K562 (cell line): Measurements from ENCODE around the gene MMP27. TPM values are rescaled to one million over a fixed set of nuclear protein-coding genes. Genes with fewer than 3 reads are reported as not detected.

Experiments
- ATAC-seq: fragments of 200-7000 bp; cut with Tn5 transposase; 3 replicates; pipeline ENCODE4 v1.9.1; 2020; ENCODE audit warnings: moderate library complexity
- BruUV-seq: library from RNA; stranded (reverse); fragments of 400-500 nt; replicated peaks from 2 replicates; lab custom pipeline; 2021; lab: Mats Ljungman, UMichigan
- CTCF ChIA-PET: fragments of 300-600 bp; formaldehyde crosslinking; extraction: SDS; loops from one replicate; lab custom pipeline; 2021; ENCODE audit warnings: low intra/inter-chr PET ratio; lab: Yijun Ruan, JAX
- POLR2A ChIA-PET: fragments of 300-600, 350-650 bp; sonication (Branson Sonifier 250); formaldehyde crosslinking; extraction: SDS; loops from one replicate; lab custom pipeline; 2021; ENCODE audit warnings: antibody characterized with exemption, inconsistent platforms; lab: Yijun Ruan, JAX
- DNase-seq, 4 experiments: peaks; one replicate each; pipeline versions ENCODE4 v3.0.0 to v3.0.0-alpha.2; 2011 to 2018; ENCODE audit warnings: low spot score in 3 of 4, mixed read lengths in 3 of 4; ENCODE audit errors: extremely low read depth in 1 of 4
- FAIRE-seq: peaks from 2 replicates; lab custom pipeline; 2011; peaks lifted over from hg19 to GRCh38; lab: Jason Lieb, UNC
- H2AFZ ChIP-seq: 2 replicates; pipeline ENCODE4 v1.6.0; 2011; ENCODE audit warnings: low read depth, low read length, control low read depth, inconsistent platforms
- H3K27ac ChIP-seq: fragments of 200-600 bp; 3 replicates; pipeline ENCODE4 v1.8.0; 2011; ENCODE audit warnings: low read depth, mild to moderate bottlenecking, control low read depth, inconsistent platforms, low read length, moderate library complexity, mixed read lengths; ENCODE audit errors: extremely low read depth
- H3K27me3 ChIP-seq, 2 experiments: fragments of 300-600 bp in 1 of 2; 2 replicates in 1 of 2; 3 replicates in 1 of 2; pipeline versions ENCODE4 v1.6.0 to v1.8.0; 2011; ENCODE audit warnings: inconsistent platforms in 2 of 2, low read length in 2 of 2, mild to moderate bottlenecking in 1 of 2, mixed read lengths in 1 of 2, moderate library complexity in 1 of 2; ENCODE audit not compliant: control insufficient read depth in 2 of 2, insufficient read depth in 2 of 2
- H3K36me3 ChIP-seq: fragments of 300-600 bp; 3 replicates; pipeline ENCODE4 v1.8.0; 2011; ENCODE audit warnings: mild to moderate bottlenecking, low read length, inconsistent platforms; ENCODE audit not compliant: control insufficient read depth, insufficient read depth
- H3K4me1 ChIP-seq, 2 experiments: fragments of 200-600 bp in 1 of 2; replicated peaks in 1 of 2; 2 replicates in 1 of 2; 3 replicates in 1 of 2; pipeline versions ENCODE4 v1.5.1 to v1.8.0; 2011; ENCODE audit warnings: inconsistent platforms in 2 of 2, low read length in 2 of 2, mild to moderate bottlenecking in 1 of 2, mixed read lengths in 1 of 2, moderate library complexity in 1 of 2; ENCODE audit not compliant: control insufficient read depth in 2 of 2, insufficient read depth in 2 of 2
- H3K4me2 ChIP-seq: 2 replicates; pipeline ENCODE4 v1.6.1; 2011; ENCODE audit warnings: low read length, control low read depth, inconsistent platforms, mixed read lengths; ENCODE audit not compliant: insufficient read depth
- H3K4me3 ChIP-seq: fragments of 200-600 bp; sonication (generic), shearing (Covaris generic); 2 replicates; pipeline ENCODE4 v1.5.1; 2016; ENCODE audit warnings: control low read depth, inconsistent platforms
- H3K79me2 ChIP-seq: fragments of 200-600 bp; 3 replicates; pipeline ENCODE4 v1.8.0; 2011; ENCODE audit warnings: low read length, inconsistent platforms; ENCODE audit not compliant: control insufficient read depth, insufficient read depth
- H3K9ac ChIP-seq, 2 experiments: 2 replicates each; pipeline versions ENCODE4 v1.6.0 to v1.6.1; 2011; ENCODE audit warnings: low read depth in 2 of 2, low read length in 2 of 2, control low read depth in 1 of 2, inconsistent platforms in 1 of 2, mild to moderate bottlenecking in 1 of 2, mixed read lengths in 1 of 2; ENCODE audit not compliant: insufficient read depth in 1 of 2
- H3K9me1 ChIP-seq: one replicate; pipeline ENCODE4 v1.6.0; 2011; ENCODE audit warnings: inconsistent platforms, mild to moderate bottlenecking, low read length, moderate library complexity; ENCODE audit not compliant: control insufficient read depth, insufficient read depth
- H3K9me3 ChIP-seq: replicated peaks from 2 replicates; pipeline ENCODE4 v1.5.1; 2011; ENCODE audit warnings: low read depth, low read length, inconsistent platforms; ENCODE audit not compliant: control insufficient read depth, insufficient read depth
- H4K20me1 ChIP-seq: replicated peaks from 2 replicates; pipeline ENCODE4 v1.6.1; 2011; ENCODE audit warnings: low read length, inconsistent platforms, mixed read lengths; ENCODE audit not compliant: control insufficient read depth, insufficient read depth
- JUN ChIP-seq, 2 experiments: sonication (generic) in 1 of 2; formaldehyde crosslinking in 1 of 2; IDR thresholded peaks; 2 replicates each; pipeline versions ENCODE4 v1.6.1 to v1.8.0; 2012 to 2022; ENCODE audit warnings: borderline replicate concordance in 2 of 2, mild to moderate bottlenecking in 2 of 2, improper control_type of control experiment in 1 of 2, low read depth in 1 of 2, low read length in 1 of 2, missing genetic modification reagents in 1 of 2
- L3MBTL2 ChIP-seq: fragments of 450-650 bp; IDR thresholded peaks from 2 replicates; pipeline ENCODE4 v1.6.1; 2016; ENCODE audit warnings: mild to moderate bottlenecking, moderate library complexity
- NFIX ChIP-seq: fragments of 250-450 bp; sonication (Bioruptor Pico); IDR thresholded peaks from 2 replicates; pipeline ENCODE4 v1.4.0; 2020; ENCODE audit warnings: low read depth, mild to moderate bottlenecking, moderate library complexity
- ZSCAN32 ChIP-seq: fragments of 450-650 bp; formaldehyde crosslinking; IDR thresholded peaks from 2 replicates; pipeline ENCODE4 v1.4.0; 2020; ENCODE audit warnings: mild to moderate bottlenecking, moderate library complexity
- in situ Hi-C: fragments of 300-500 bp; cut with MboI; formaldehyde crosslinking; loops from 4 replicates; pipeline ENCODE4 v1.15.0; 2018; ENCODE audit warnings: inconsistent platforms, mixed read lengths
- intact Hi-C: fragments of 100-400 bp; cut with micrococcal nuclease; formaldehyde crosslinking; loops from 2 replicates; pipeline ENCODE4 v1.14.2; 2022
- polyA plus RNA-seq, 8 experiments: library from polyadenylated mRNA; depleted of rRNA in 4 of 8; stranded (reverse) in 5 of 8; unstranded in 3 of 8; fragments of >200 nt; fragmentation: Nextera tagmentation in 2 of 8; fragmentation: Illumina TruSeq in 1 of 8; extraction: Ambion mirVana in 2 of 8; extraction: Trizol in 1 of 8; gene quantifications; 2 replicates each; pipeline versions ENCODE4 v1.2.1 to v1.2.3, GENCODE V29; 2011 to 2014; ENCODE audit warnings: inconsistent platforms in 1 of 8, missing spikeins in 1 of 8
- total RNA-seq, 7 experiments: library from RNA; depleted of rRNA in 6 of 7; stranded (reverse); fragments of >200 nt in 6 of 7; fragmentation: Illumina TruSeq in 2 of 7; extraction: Trizol in 2 of 7; gene quantifications; 2 replicates each; pipeline versions ENCODE4 v1.2.1 to v1.2.3, GENCODE V29; 2011 to 2021; ENCODE audit warnings: low replicate concordance in 1 of 7
- TF ChIP-seq, protein P1 (sequence below): fragments of 250-450 bp; sonication (Bioruptor Pico); IDR thresholded peaks from 2 replicates; pipeline ENCODE4 v1.8.0; 2021; ENCODE audit warnings: moderate library complexity, mild to moderate bottlenecking, inconsistent platforms
- TF ChIP-seq, protein P2 (sequence below): fragments of 250-450 bp; sonication (Bioruptor Pico); IDR thresholded peaks from 2 replicates; pipeline ENCODE4 v1.4.0; 2020; ENCODE audit warnings: mild to moderate bottlenecking, moderate library complexity, borderline replicate concordance
- TF ChIP-seq, protein P3 (sequence below): fragments of 450-650 bp; IDR thresholded peaks from 2 replicates; pipeline ENCODE4 v1.6.1; 2016; ENCODE audit warnings: low read depth

Gene MMP27
- total and polyA plus RNA-seq, 9 of the 15 experiments (the other 6 are each of a cell fraction or from before 2014, with no cell fraction given): not detected

DNA sequence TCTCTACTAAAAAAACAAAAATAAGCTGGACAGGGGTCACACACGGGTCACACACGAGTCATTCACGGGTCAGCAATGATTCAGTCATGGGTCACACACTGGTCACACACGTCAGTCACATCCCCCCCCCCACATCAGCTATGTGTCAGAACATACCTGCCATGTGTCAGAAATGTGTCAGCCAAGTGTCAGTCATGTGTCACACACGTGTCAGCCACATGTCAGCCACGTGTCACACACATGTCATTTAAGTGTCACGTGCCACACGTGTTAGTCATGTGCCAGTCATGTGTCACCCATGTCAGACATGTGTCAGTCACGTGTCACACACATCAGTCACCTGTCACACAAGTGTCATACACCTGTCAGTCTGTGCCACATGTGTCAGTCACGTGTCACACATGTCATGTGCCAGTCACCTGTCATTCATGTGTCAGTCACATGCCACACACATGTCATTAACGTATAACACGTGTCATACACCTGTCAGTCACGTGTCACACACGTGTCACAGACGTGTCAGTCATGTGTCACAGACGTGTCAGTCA, 51.8 kb downstream of the MMP27 start (continued):
- no peak for TF ChIP-seq L3MBTL2
- TF ChIP-seq, protein P1, sequence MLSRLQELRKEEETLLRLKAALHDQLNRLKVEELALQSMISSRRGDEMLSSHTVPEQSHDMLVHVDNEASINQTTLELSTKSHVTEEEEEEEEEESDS: no peak
- TF ChIP-seq, all 486 proteins: peak for 69

DNA sequence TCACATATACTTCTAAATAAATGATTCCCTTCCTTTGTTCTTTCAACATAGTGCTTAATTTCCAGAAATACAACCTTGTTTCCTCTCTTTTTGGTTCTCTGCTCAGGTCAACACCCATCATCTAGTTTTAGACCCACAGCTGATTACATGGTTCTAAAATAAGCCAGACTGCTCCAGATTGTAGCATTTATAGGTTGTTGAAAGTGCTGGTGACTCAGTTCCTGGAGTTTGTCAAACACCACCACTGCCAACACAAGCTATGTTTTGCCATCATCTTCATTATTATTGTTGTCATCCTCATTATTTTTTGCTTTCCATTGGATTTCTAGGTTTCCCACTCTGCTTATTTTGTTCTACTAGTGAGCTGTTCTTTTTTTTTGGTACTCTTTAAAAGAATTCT, 58.1 kb downstream of the MMP27 start:
- intact Hi-C loops: no loop called here
- ChIA-PET POLR2A (interaction anchor here (1.1 kb wide), 1 partner anchor 19 kb away, joined by 3 read pairs; no protein-coding TSS in a partner anchor), CTCF (no interaction called here)
- Histone ChIP-seq H3K79me2 (no peaks in the 10 kb centered on the region), H2AFZ (no peak overlapping the region), H3K9me1 (no peaks in the 10 kb centered on the region), H3K4me1 (no peaks in the 10 kb centered on the region), H3K9me3 (no peaks in the 10 kb centered on the region), H3K27ac (no peak overlapping the region), H4K20me1 (no peaks in the 10 kb centered on the region), H3K9ac (no peak overlapping the region), H3K27me3 (no peaks in the 10 kb centered on the region; a peak in 1 of 5 replicates), H3K36me3 (no peaks in the 10 kb centered on the region), H3K4me3 (no peak overlapping the region), H3K4me2 (no peak overlapping the region)
- no TSS peak for BruUV-seq
- in situ Hi-C loops: no loop called here
- DNase-seq (no peak), ATAC-seq (no peak), FAIRE-seq (no peak)
- no peak for TF ChIP-seq ZSCAN32
- TF ChIP-seq NFIX (CRISPR knock-in tag): no peak
- TF ChIP-seq, protein P2, sequence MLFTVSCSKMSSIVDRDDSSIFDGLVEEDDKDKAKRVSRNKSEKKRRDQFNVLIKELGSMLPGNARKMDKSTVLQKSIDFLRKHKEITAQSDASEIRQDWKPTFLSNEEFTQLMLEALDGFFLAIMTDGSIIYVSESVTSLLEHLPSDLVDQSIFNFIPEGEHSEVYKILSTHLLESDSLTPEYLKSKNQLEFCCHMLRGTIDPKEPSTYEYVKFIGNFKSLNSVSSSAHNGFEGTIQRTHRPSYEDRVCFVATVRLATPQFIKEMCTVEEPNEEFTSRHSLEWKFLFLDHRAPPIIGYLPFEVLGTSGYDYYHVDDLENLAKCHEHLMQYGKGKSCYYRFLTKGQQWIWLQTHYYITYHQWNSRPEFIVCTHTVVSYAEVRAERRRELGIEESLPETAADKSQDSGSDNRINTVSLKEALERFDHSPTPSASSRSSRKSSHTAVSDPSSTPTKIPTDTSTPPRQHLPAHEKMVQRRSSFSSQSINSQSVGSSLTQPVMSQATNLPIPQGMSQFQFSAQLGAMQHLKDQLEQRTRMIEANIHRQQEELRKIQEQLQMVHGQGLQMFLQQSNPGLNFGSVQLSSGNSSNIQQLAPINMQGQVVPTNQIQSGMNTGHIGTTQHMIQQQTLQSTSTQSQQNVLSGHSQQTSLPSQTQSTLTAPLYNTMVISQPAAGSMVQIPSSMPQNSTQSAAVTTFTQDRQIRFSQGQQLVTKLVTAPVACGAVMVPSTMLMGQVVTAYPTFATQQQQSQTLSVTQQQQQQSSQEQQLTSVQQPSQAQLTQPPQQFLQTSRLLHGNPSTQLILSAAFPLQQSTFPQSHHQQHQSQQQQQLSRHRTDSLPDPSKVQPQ (CRISPR knock-in tag): no peak
- no peak for TF ChIP-seq JUN (IDR thresholded peaks at IDR 0.05; ENCODE audit: borderline replicate concordance, low read depth, low read length)
- no peak for TF ChIP-seq JUN (CRISPR knock-in tag; IDR thresholded peaks at IDR 0.05; ENCODE audit: borderline replicate concordance)
- TF ChIP-seq, protein P3, sequence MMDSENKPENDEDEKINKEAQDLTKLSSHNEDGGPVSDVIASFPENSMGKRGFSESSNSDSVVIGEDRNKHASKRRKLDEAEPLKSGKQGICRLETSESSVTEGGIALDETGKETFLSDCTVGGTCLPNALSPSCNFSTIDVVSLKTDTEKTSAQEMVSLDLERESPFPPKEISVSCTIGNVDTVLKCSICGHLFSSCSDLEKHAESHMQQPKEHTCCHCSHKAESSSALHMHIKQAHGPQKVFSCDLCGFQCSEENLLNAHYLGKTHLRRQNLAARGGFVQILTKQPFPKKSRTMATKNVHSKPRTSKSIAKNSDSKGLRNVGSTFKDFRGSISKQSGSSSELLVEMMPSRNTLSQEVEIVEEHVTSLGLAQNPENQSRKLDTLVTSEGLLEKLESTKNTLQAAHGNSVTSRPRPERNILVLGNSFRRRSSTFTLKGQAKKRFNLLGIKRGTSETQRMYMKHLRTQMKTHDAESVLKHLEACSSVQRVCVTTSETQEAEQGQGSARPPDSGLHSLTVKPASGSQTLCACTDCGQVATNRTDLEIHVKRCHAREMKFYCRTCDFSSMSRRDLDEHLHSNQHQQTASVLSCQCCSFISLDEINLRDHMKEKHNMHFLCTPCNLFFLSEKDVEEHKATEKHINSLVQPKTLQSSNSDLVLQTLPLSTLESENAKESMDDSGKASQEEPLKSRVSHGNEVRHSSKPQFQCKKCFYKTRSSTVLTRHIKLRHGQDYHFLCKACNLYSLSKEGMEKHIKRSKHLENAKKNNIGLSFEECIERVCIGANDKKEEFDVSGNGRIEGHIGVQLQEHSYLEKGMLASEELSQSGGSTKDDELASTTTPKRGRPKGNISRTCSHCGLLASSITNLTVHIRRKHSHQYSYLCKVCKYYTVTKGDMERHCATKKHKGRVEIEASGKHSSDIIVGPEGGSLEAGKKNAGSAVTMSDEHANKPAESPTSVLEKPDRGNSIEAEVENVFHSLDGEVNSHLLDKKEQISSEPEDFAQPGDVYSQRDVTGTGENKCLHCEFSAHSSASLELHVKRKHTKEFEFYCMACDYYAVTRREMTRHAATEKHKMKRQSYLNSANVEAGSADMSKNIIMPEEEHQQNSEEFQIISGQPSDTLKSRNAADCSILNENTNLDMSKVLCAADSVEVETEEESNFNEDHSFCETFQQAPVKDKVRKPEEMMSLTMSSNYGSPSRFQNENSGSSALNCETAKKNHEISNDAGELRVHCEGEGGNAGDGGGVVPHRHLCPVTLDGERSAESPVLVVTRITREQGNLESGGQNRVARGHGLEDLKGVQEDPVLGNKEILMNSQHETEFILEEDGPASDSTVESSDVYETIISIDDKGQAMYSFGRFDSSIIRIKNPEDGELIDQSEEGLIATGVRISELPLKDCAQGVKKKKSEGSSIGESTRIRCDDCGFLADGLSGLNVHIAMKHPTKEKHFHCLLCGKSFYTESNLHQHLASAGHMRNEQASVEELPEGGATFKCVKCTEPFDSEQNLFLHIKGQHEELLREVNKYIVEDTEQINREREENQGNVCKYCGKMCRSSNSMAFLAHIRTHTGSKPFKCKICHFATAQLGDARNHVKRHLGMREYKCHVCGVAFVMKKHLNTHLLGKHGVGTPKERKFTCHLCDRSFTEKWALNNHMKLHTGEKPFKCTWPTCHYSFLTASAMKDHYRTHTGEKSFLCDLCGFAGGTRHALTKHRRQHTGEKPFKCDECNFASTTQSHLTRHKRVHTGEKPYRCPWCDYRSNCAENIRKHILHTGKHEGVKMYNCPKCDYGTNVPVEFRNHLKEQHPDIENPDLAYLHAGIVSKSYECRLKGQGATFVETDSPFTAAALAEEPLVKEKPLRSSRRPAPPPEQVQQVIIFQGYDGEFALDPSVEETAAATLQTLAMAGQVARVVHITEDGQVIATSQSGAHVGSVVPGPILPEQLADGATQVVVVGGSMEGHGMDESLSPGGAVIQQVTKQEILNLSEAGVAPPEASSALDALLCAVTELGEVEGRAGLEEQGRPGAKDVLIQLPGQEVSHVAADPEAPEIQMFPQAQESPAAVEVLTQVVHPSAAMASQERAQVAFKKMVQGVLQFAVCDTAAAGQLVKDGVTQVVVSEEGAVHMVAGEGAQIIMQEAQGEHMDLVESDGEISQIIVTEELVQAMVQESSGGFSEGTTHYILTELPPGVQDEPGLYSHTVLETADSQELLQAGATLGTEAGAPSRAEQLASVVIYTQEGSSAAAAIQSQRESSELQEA: no peak
